Spinal cord (tissue), 10 donors: Measurements from ENCODE around the gene TMEM108. TPM values are rescaled to one million over a fixed set of nuclear protein-coding genes. Genes with fewer than 3 reads are reported as not detected.

ENCODE experiments used
- DNase-seq, 6 donors: peaks; one replicate each; pipeline versions ENCODE4 v3.0.0 to v3.0.0-alpha.2; 2013 to 2015; ENCODE audit warnings: low spot score in 6 of 6, low read depth in 4 of 6
- H3K27ac ChIP-seq: one replicate; pipeline ENCODE4 v1.5.1; 2013; ENCODE audit warnings: low read depth, low read length, control low read depth
- H3K27me3 ChIP-seq: one replicate; pipeline ENCODE4 v1.6.1; 2013; ENCODE audit warnings: low read length; ENCODE audit not compliant: control insufficient read depth, insufficient read depth
- H3K36me3 ChIP-seq: one replicate; pipeline ENCODE4 v1.6.1; 2013; ENCODE audit warnings: low read length; ENCODE audit not compliant: control insufficient read depth, insufficient read depth
- H3K4me1 ChIP-seq: one replicate; pipeline ENCODE4 v1.6.1; 2013; ENCODE audit warnings: low read length; ENCODE audit not compliant: control insufficient read depth, insufficient read depth
- H3K4me3 ChIP-seq: one replicate; pipeline ENCODE4 v1.5.1; 2013; ENCODE audit warnings: low read depth, low read length, control low read depth
- H3K9me3 ChIP-seq: one replicate; pipeline ENCODE4 v1.6.1; 2013; ENCODE audit warnings: low read length; ENCODE audit not compliant: control insufficient read depth, insufficient read depth
- WGBS: methylation state at CpG from one replicate; pipeline ENCODE4 v1.1.5; 2013; ENCODE audit warnings: missing lambda C conversion rate; ENCODE audit not compliant: insufficient coverage; 5-methylcytosine and 5-hydroxymethylcytosine counted together
- polyA plus RNA-seq, 2 donors: library from polyadenylated mRNA; unstranded; fragments of 120-200 nt; gene quantifications; one replicate each; pipeline ENCODE4 v1.2.1, GENCODE V29; 2013; ENCODE audit not compliant: insufficient read length in 2 of 2
- total RNA-seq, 2 donors: library from RNA; depleted of rRNA in 1 of 2; stranded (reverse); fragments of 120-200 nt in 1 of 2; fragments of >200 nt in 1 of 2; gene quantifications; one replicate each; pipeline versions ENCODE4 v1.2.3 to v1.2.4, GENCODE V29; 2013 to 2014
- donor health status: healthy.

TMEM108 gene
- total and polyA plus RNA-seq, 4 donors = 6.6 to 75.5 (median 30.5) TPM

GRCh38 chr3:133271539-133271938 lies 233.3 kb downstream of the TMEM108 start:
- no peaks in the 10 kb centered on the region for H3K36me3 ChIP-seq
- 46% methylated on average over 4 of the region's 4 CpGs for WGBS
- no peaks in the 10 kb centered on the region for H3K27me3 ChIP-seq
- peak in 1 of 6 donors; percentile 54 for DNase-seq
- H3K4me1 ChIP-seq = peaks cover under 1% of the 10 kb centered on the region
- no peak overlapping the region for H3K4me3 ChIP-seq
- H3K9me3 ChIP-seq = no peaks in the 10 kb centered on the region
- H3K27ac ChIP-seq = no peak overlapping the region

- WGBS = no CpG with 5 or more reads among the region's 2 CpGs
- Histone ChIP-seq H3K4me3 (no peak overlapping the region), H3K27ac (no peak overlapping the region), H3K9me3 (no peaks in the 10 kb centered on the region), H3K4me1 (peaks cover 3% of the 10 kb centered on the region), H3K36me3 (no peaks in the 10 kb centered on the region), H3K27me3 (no peaks in the 10 kb centered on the region)
- DNase-seq = no peak
Observed at GRCh38 chr3:133273346-133273745, 235.2 kb downstream of the TMEM108 start.

GRCh38 chr3:133274477-133274876 lies 236.3 kb downstream of the TMEM108 start:
- H3K27me3 ChIP-seq = no peaks in the 10 kb centered on the region
- no peaks in the 10 kb centered on the region for H3K9me3 ChIP-seq
- no peaks in the 10 kb centered on the region for H3K36me3 ChIP-seq
- H3K4me3 ChIP-seq = no peak overlapping the region
- no peak for DNase-seq
- H3K27ac ChIP-seq = no peak overlapping the region
- peaks cover 3% of the 10 kb centered on the region for H3K4me1 ChIP-seq

GRCh38 chr3:133276594-133276993 lies 238.4 kb downstream of the TMEM108 start:
- no peaks in the 10 kb centered on the region for H3K36me3 ChIP-seq
- no peaks in the 10 kb centered on the region for H3K9me3 ChIP-seq
- 49% methylated on average over 2 of the region's 4 CpGs for WGBS
- DNase-seq = peak in 1 of 6 donors; percentile 90
- H3K4me3 ChIP-seq = no peak overlapping the region
- peaks cover 3% of the 10 kb centered on the region for H3K4me1 ChIP-seq
- H3K27ac ChIP-seq = no peak overlapping the region
- no peaks in the 10 kb centered on the region for H3K27me3 ChIP-seq

- WGBS = no CpG with 5 or more reads among the region's 2 CpGs
Observed at GRCh38 chr3:133277813-133278212, 239.6 kb downstream of the TMEM108 start.

GRCh38 chr3:133278260-133279043 lies 240.3 kb downstream of the TMEM108 start:
- H3K4me1 ChIP-seq = peaks cover 3% of the 10 kb centered on the region
- H3K36me3 ChIP-seq = no peaks in the 10 kb centered on the region
- H3K9me3 ChIP-seq = no peaks in the 10 kb centered on the region
- 89% methylated on average over 3 of the region's 7 CpGs for WGBS
- no peaks in the 10 kb centered on the region for H3K27me3 ChIP-seq
- H3K4me3 ChIP-seq = no peak overlapping the region
- no peak overlapping the region for H3K27ac ChIP-seq
- no peak for DNase-seq

More at GRCh38 chr3:133277813-133278212, 239.6 kb downstream of the TMEM108 start:
- no peaks in the 10 kb centered on the region for H3K36me3 ChIP-seq
- no peaks in the 10 kb centered on the region for H3K27me3 ChIP-seq
- H3K4me1 ChIP-seq = peaks cover 3% of the 10 kb centered on the region
- H3K27ac ChIP-seq = no peak overlapping the region
- no peaks in the 10 kb centered on the region for H3K9me3 ChIP-seq
- no peak for DNase-seq
- H3K4me3 ChIP-seq = no peak overlapping the region

GRCh38 chr3:133280586-133280985 lies 242.4 kb downstream of the TMEM108 start:
- Histone ChIP-seq H3K36me3 (no peaks in the 10 kb centered on the region), H3K27me3 (no peaks in the 10 kb centered on the region), H3K4me3 (no peak overlapping the region), H3K4me1 (peaks cover 3% of the 10 kb centered on the region), H3K27ac (no peak overlapping the region), H3K9me3 (no peaks in the 10 kb centered on the region)
- DNase-seq = no peak
- no CpG with 5 or more reads among the region's 1 CpG for WGBS

GRCh38 chr3:133282236-133282635 lies 244.0 kb downstream of the TMEM108 start:
- Histone ChIP-seq H3K9me3 (no peaks in the 10 kb centered on the region), H3K27me3 (no peaks in the 10 kb centered on the region), H3K36me3 (no peaks in the 10 kb centered on the region), H3K4me3 (no peak overlapping the region), H3K4me1 (no peaks in the 10 kb centered on the region), H3K27ac (no peak overlapping the region)
- DNase-seq = no peak
- WGBS = 67% methylated on average over 3 of the region's 4 CpGs

- no peak overlapping the region for H3K27ac ChIP-seq
- 88% methylated on average over 3 of the region's 4 CpGs for WGBS
Observed at GRCh38 chr3:133283958-133284807, 246.0 kb downstream of the TMEM108 start.

More at GRCh38 chr3:133283958-133284807, 246.0 kb downstream of the TMEM108 start:
- Histone ChIP-seq H3K4me3 (no peak overlapping the region), H3K27me3 (no peaks in the 10 kb centered on the region), H3K4me1 (no peaks in the 10 kb centered on the region), H3K36me3 (no peaks in the 10 kb centered on the region), H3K9me3 (no peaks in the 10 kb centered on the region)
- DNase-seq = no peak
